ENCODE data around the gene CHD5.

The CHD5 gene

DNA sequence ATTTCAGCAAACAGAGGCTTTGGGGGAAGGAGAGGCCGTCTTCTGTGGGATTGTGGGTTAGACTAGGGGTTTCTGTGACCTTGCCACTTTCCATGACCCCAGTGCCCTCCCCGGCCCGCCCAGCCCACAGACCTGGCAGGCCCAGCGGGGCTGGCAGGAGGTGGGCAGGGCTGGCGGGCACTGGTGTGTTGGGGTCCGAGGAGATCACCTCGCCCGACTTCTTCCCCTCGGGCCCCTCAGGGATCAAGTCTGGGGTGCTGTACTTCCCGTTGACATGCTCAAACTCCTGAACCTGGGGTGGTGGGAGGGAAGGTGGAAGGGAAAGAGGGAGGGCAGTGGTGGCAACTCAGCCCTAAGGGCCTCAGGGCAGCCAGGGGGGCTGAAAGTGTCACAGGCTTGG is 56.3 kb downstream of the CHD5 start:
- Histone ChIP-seq H3K4me1 (peaks cover 0 to 10% (median 5%) of the 10 kb centered on the region in 4 donors), H3K9me3 (no peaks in the 10 kb centered on the region), H3K27ac (no peak overlapping the region), H3K27me3 (peaks cover 0 to 32% of the 10 kb centered on the region in 2 donors), H3K36me3 (no peaks in the 10 kb centered on the region), H3K4me3 (no peak overlapping the region)
- intact Hi-C loops (cut with DNase I; ENCODE audit: low total_unique reads), result no loop called here
- TF ChIP-seq, protein P1, sequence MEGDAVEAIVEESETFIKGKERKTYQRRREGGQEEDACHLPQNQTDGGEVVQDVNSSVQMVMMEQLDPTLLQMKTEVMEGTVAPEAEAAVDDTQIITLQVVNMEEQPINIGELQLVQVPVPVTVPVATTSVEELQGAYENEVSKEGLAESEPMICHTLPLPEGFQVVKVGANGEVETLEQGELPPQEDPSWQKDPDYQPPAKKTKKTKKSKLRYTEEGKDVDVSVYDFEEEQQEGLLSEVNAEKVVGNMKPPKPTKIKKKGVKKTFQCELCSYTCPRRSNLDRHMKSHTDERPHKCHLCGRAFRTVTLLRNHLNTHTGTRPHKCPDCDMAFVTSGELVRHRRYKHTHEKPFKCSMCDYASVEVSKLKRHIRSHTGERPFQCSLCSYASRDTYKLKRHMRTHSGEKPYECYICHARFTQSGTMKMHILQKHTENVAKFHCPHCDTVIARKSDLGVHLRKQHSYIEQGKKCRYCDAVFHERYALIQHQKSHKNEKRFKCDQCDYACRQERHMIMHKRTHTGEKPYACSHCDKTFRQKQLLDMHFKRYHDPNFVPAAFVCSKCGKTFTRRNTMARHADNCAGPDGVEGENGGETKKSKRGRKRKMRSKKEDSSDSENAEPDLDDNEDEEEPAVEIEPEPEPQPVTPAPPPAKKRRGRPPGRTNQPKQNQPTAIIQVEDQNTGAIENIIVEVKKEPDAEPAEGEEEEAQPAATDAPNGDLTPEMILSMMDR (IDR thresholded peaks at IDR 0.05), result no peak
- DNase-seq, result no peak

DNA sequence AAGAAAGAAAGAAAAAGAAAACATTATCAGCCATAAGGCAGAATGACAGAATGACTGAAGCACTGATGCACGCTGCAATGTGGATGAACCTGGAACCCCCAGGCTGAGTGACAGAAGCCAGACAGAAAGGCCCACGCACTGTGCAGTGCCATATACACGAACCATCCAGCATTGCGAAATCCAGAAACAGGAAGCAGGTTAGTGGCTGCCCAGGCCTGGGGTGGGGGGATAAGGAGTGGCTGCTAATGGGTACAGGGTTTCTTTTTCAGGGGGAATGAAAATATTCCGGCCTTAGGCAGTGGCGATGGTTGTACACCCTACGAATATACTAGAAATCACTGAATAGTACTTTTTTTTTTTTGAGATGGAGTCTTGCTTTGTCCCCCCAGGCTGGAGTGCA is 57.0 kb downstream of the CHD5 start:
- Histone ChIP-seq H3K36me3 (no peaks in the 10 kb centered on the region), H3K27me3 (peaks cover 0 to 29% of the 10 kb centered on the region in 2 donors), H3K4me3 (no peak overlapping the region), H3K9me3 (no peaks in the 10 kb centered on the region), H3K4me1 (peaks cover 0 to 10% (median 4%) of the 10 kb centered on the region in 4 donors), H3K27ac (no peak overlapping the region)
- TF ChIP-seq, protein P1 (IDR thresholded peaks at IDR 0.05), result no peak
- intact Hi-C loops (cut with DNase I; ENCODE audit: low total_unique reads), result no loop called here
- no peak for DNase-seq

DNA sequence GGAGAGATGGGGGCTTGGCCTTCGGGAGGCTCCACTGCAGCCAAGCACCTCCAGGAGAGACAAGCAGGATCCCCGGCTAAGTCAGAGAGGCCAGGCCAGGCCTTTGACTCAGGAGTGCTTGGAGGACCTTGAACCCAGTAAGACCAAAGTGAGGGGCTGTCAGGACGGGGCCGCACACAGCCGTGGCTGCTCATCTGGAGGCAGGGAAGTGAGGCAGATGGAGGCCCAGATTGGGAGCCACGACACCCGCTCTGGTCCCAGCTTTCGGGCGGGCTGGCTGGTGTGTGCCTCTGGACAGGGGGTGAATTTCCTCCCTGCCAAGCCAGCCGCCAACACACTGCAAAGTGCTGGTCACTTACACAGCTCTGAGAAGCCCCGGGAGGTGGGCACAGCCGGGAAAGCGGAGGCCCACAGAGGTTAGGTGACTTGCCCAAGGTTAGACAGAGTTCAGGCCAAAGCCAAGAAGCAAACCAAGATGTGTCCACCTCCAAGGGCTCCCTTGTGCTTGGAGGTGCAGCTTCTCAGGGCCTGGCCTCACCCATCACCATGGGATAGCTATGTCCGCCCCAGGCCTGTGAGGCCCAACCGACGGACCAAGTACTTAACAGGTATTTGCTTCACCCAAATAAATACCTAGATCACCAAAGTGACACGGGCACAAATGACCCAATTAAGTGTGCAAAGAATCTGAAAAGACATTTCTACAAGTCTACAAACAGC is 58.3 kb downstream of the CHD5 start:
- intact Hi-C loops (cut with DNase I; ENCODE audit: low total_unique reads), result no loop called here

GRCh38 chr1:6121021-6121421 is 59.1 kb downstream of the CHD5 start:
- TF ChIP-seq, protein P1 (IDR thresholded peaks at IDR 0.05), result no peak
- no peaks in the 10 kb centered on the region for H3K36me3 ChIP-seq
- H3K27me3 ChIP-seq, result peaks cover 0 to 14% of the 10 kb centered on the region in 2 donors
- H3K4me3 ChIP-seq, result no peak overlapping the region
- DNase-seq, result no peak
- intact Hi-C loops (cut with DNase I; ENCODE audit: low total_unique reads), result no loop called here
- H3K27ac ChIP-seq, result no peak overlapping the region
- H3K4me1 ChIP-seq, result no peaks in the 10 kb centered on the region
- H3K9me3 ChIP-seq, result peaks cover 0 to 7% (median 6%) of the 10 kb centered on the region in 3 donors

More for the DNA sequence above, 58.3 kb downstream of the CHD5 start:
- H3K9me3 ChIP-seq, result peaks cover 0 to 6% (median 6%) of the 10 kb centered on the region in 3 donors
- no peaks in the 10 kb centered on the region for H3K4me1 ChIP-seq
- peaks cover 0 to 21% of the 10 kb centered on the region in 2 donors for H3K27me3 ChIP-seq
- TF ChIP-seq, protein P1 (IDR thresholded peaks at IDR 0.05), result no peak
- H3K4me3 ChIP-seq, result no peak overlapping the region
- H3K36me3 ChIP-seq, result no peaks in the 10 kb centered on the region
- no peak for DNase-seq
- no peak overlapping the region for H3K27ac ChIP-seq

- H3K4me1 ChIP-seq, result no peaks in the 10 kb centered on the region
- no peak overlapping the region for H3K27ac ChIP-seq
- peaks cover 0 to 12% (median 7%) of the 10 kb centered on the region in 3 donors for H3K9me3 ChIP-seq
- intact Hi-C loops (cut with DNase I; ENCODE audit: low total_unique reads), result no loop called here
- no peak for DNase-seq
- TF ChIP-seq, protein P1 (IDR thresholded peaks at IDR 0.05), result no peak
- no peak overlapping the region for H3K4me3 ChIP-seq
- H3K27me3 ChIP-seq, result no peaks in the 10 kb centered on the region
- no peaks in the 10 kb centered on the region for H3K36me3 ChIP-seq
Observed at GRCh38 chr1:6118415-6118814, 61.7 kb downstream of the CHD5 start.

All from tibial artery (tissue), 4 donors.